GM12878 (cell line): Measurements from ENCODE around the gene RBMS3. TPM values are rescaled to one million over a fixed set of nuclear protein-coding genes. Genes with fewer than 3 reads are reported as not detected.

Experiments
- ATAC-seq: fragments of 200-7000 bp; cut with Tn5 transposase; 3 replicates; pipeline ENCODE4 v1.9.1; 2020; ENCODE audit warnings: mild to moderate bottlenecking, moderate library complexity
- BruUV-seq: library from RNA; stranded (reverse); fragments of 400-500 nt; replicated peaks from 2 replicates; lab custom pipeline; 2021; lab: Mats Ljungman, UMichigan
- CTCF ChIA-PET: fragments of 300-600 bp; sonication (Branson Sonifier 250); formaldehyde crosslinking; extraction: SDS; loops from one replicate; lab custom pipeline; 2021; ENCODE audit warnings: inconsistent platforms; lab: Yijun Ruan, JAX
- POLR2A ChIA-PET: fragments of 350-600 bp; formaldehyde crosslinking; extraction: SDS; loops from one replicate; lab custom pipeline; 2021; ENCODE audit warnings: inconsistent platforms; lab: Charles Lee
- RAD21 ChIA-PET: fragments of 300-600 bp; sonication (Branson Sonifier 250); formaldehyde crosslinking; loops from one replicate; lab custom pipeline; 2023; ENCODE audit warnings: antibody characterized with exemption; ENCODE audit not compliant: unreplicated experiment; lab: Charles Lee
- SMC1A ChIA-PET: fragments of 300-600 bp; sonication (Branson Sonifier 250); formaldehyde crosslinking; loops from one replicate; lab custom pipeline; 2023; ENCODE audit not compliant: unreplicated experiment, uncharacterized antibody; lab: Charles Lee
- DNase-seq: peaks from one replicate; pipeline ENCODE4 v3.0.0-alpha.2; 2011; ENCODE audit warnings: low read depth, low spot score
- FAIRE-seq: peaks from 3 replicates; lab custom pipeline; 2011; peaks lifted over from hg19 to GRCh38; lab: Jason Lieb, UNC
- H2AFZ ChIP-seq: 2 replicates; pipeline ENCODE4 v1.6.0; 2011; ENCODE audit warnings: low read depth, low read length, control low read depth; ENCODE audit not compliant: control insufficient read depth
- H3K27ac ChIP-seq: 2 replicates; pipeline ENCODE4 v1.5.1; 2011; ENCODE audit warnings: control low read depth; ENCODE audit not compliant: control insufficient read depth, insufficient read depth
- H3K27me3 ChIP-seq, 2 experiments: replicated peaks in 1 of 2; 2 replicates each; pipeline versions ENCODE4 v1.6.0 to v1.6.1; 2011; ENCODE audit warnings: low read length in 1 of 2; ENCODE audit not compliant: control insufficient read depth in 2 of 2, insufficient read depth in 2 of 2
- H3K36me3 ChIP-seq, 2 experiments: 2 replicates each; pipeline ENCODE4 v1.5.1; 2011; ENCODE audit warnings: low read length in 1 of 2; ENCODE audit not compliant: control insufficient read depth in 2 of 2, insufficient read depth in 2 of 2
- H3K4me1 ChIP-seq: 2 replicates; pipeline ENCODE4 v1.6.1; 2011; ENCODE audit warnings: mild to moderate bottlenecking, low read length, moderate library complexity, mixed read lengths; ENCODE audit not compliant: control insufficient read depth, insufficient read depth
- H3K4me2 ChIP-seq: 2 replicates; pipeline ENCODE4 v1.6.0; 2011; ENCODE audit warnings: control low read depth; ENCODE audit not compliant: control insufficient read depth, insufficient read depth
- H3K4me3 ChIP-seq: fragments of 200-600 bp; sonication (generic); 2 replicates; pipeline ENCODE4 v1.5.1; 2016
- H3K79me2 ChIP-seq: 2 replicates; pipeline ENCODE4 v1.6.0; 2011; ENCODE audit warnings: low read length; ENCODE audit not compliant: control insufficient read depth, insufficient read depth
- H3K9ac ChIP-seq: 2 replicates; pipeline ENCODE4 v1.8.0; 2011; ENCODE audit warnings: low read length, control low read depth, mixed read lengths; ENCODE audit not compliant: control insufficient read depth, insufficient read depth
- H3K9me3 ChIP-seq: replicated peaks from 3 replicates; pipeline ENCODE4 v1.5.1; 2011; ENCODE audit warnings: mild to moderate bottlenecking, low read length; ENCODE audit not compliant: control insufficient read depth, insufficient read depth
- H4K20me1 ChIP-seq: 2 replicates; pipeline ENCODE4 v1.6.0; 2011; ENCODE audit not compliant: control insufficient read depth, insufficient read depth
- ATF3 ChIP-seq: IDR thresholded peaks from 2 replicates; pipeline ENCODE4 v1.6.1; 2011; ENCODE audit warnings: low read depth, mild to moderate bottlenecking, low read length, moderate library complexity, borderline replicate concordance; ENCODE audit errors: extremely low read depth
- GATAD2B ChIP-seq: fragments of 450-650 bp; conservative IDR thresholded peaks from 2 replicates; pipeline ENCODE4 v1.6.1; 2017; ENCODE audit warnings: low read depth, mild to moderate bottlenecking, moderate library complexity
- KAT2A ChIP-seq: conservative IDR thresholded peaks from 2 replicates; pipeline ENCODE4 v1.6.1; 2011; ENCODE audit warnings: low read depth, low read length; ENCODE audit not compliant: control insufficient read depth
- NKRF ChIP-seq: fragments of 450-650 bp; conservative IDR thresholded peaks from 2 replicates; pipeline ENCODE4 v1.6.1; 2017; ENCODE audit warnings: mild to moderate bottlenecking, moderate library complexity
- PAX5 ChIP-seq: IDR thresholded peaks from 2 replicates; pipeline ENCODE4 v1.6.1; 2011; ENCODE audit warnings: low read depth, low read length, borderline replicate concordance
- PBX3 ChIP-seq: IDR thresholded peaks from 2 replicates; pipeline ENCODE4 v1.6.1; 2011; ENCODE audit warnings: mild to moderate bottlenecking, low read depth, low read length, moderate library complexity; ENCODE audit not compliant: insufficient replicate concordance
- SIX5 ChIP-seq: IDR thresholded peaks from 2 replicates; pipeline ENCODE4 v1.6.1; 2011; ENCODE audit warnings: mild to moderate bottlenecking, low read depth, low read length, moderate library complexity; ENCODE audit not compliant: severe bottlenecking
- SMAD5 ChIP-seq: IDR thresholded peaks from 2 replicates; pipeline ENCODE4 v1.6.1; 2016; ENCODE audit warnings: antibody characterized with exemption, low read depth
- SUZ12 ChIP-seq: fragments of 200-600 bp; sonication (generic); IDR thresholded peaks from one replicate; pipeline ENCODE4 v1.6.1; 2018; ENCODE audit warnings: antibody characterized with exemption, mild to moderate bottlenecking; ENCODE audit not compliant: unreplicated experiment
- WRNIP1 ChIP-seq: IDR thresholded peaks from 2 replicates; pipeline ENCODE4 v1.6.1; 2011; ENCODE audit warnings: low read depth, low read length, improper control_type of control experiment, borderline replicate concordance
- ZBTB4 ChIP-seq: fragments of 450-650 bp; formaldehyde crosslinking; IDR thresholded peaks from 2 replicates; pipeline ENCODE4 v1.4.0; 2022; ENCODE audit warnings: mild to moderate bottlenecking, moderate library complexity
- ZNF217 ChIP-seq: fragments of 450-650 bp; IDR thresholded peaks from 2 replicates; pipeline ENCODE4 v1.6.1; 2017; ENCODE audit warnings: antibody characterized with exemption, mild to moderate bottlenecking
- ZNF384 ChIP-seq: IDR thresholded peaks from 2 replicates; pipeline ENCODE4 v1.6.1; 2012; ENCODE audit warnings: low read depth, mild to moderate bottlenecking, low read length, improper control_type of control experiment, borderline replicate concordance
- in situ Hi-C: fragments of 300-500 bp; cut with MboI; formaldehyde crosslinking; loops from 9 replicates; pipeline ENCODE4 v1.14.3; 2018; ENCODE audit warnings: mixed read lengths
- intact Hi-C: fragments of 100-400 bp; cut with micrococcal nuclease; formaldehyde crosslinking; loops from one replicate; pipeline ENCODE4 v1.14.2; 2022; ENCODE audit not compliant: unreplicated experiment
- polyA plus RNA-seq, 11 experiments: library from polyadenylated mRNA; depleted of rRNA in 4 of 11; unstranded in 6 of 11; stranded (reverse) in 5 of 11; fragments of >200 nt; fragmentation: Nextera tagmentation in 4 of 11; fragmentation: Illumina TruSeq in 1 of 11; extraction: Ambion mirVana in 4 of 11; extraction: Trizol in 1 of 11; gene quantifications; 1 replicate in 1 of 11; 2 replicates in 10 of 11; pipeline versions ENCODE4 v1.2.1 to v1.2.3, GENCODE V29; 2011 to 2016; ENCODE audit warnings: inconsistent platforms in 2 of 11, missing spikeins in 2 of 11, low read depth in 1 of 11
- total RNA-seq, 4 experiments: library from RNA; depleted of rRNA in 3 of 4; stranded (reverse); fragments of >200 nt in 3 of 4; fragmentation: Illumina TruSeq in 1 of 4; extraction: Trizol in 1 of 4; gene quantifications; 2 replicates each; pipeline versions ENCODE4 v1.2.1 to v1.2.3, GENCODE V29; 2013 to 2021
- TF ChIP-seq, protein P1 (sequence below): IDR thresholded peaks from 2 replicates; pipeline ENCODE4 v1.6.1; 2012; ENCODE audit warnings: low read depth, low read length, improper control_type of control experiment
- TF ChIP-seq, protein P2 (sequence below): fragments of 450-650 bp; IDR thresholded peaks from 2 replicates; pipeline ENCODE4 v1.6.1; 2016; ENCODE audit warnings: mild to moderate bottlenecking

The RBMS3 gene
- total and polyA plus RNA-seq, 10 of the 15 experiments (the other 5 are each of a cell fraction or from before 2014, with no cell fraction given) = 0.79 to 4.7 (median 3.1) TPM

DNA sequence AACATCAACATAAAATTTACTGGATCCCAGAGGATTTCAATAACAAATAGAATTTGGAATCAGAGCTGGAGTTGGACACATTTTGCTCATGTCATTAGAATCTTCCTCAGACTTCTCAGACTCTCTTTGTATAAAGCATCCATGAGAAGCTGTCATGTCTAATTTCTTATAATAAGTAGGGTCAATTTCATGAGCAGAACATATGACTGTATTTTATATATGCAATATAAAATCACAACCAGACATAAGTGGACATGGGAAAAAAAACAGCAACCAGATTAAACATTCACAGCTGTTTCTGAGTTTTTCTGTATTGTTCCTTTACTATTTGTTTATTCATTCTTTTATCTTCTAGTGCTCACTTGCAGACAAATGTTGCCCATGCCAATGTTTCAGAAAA is 325.5 kb downstream of the RBMS3 start:
- no TSS peak for BruUV-seq
- intact Hi-C loops (no loop called here), in situ Hi-C loops (no loop called here)
- H3K9me3 ChIP-seq = no peaks in the 10 kb centered on the region
- H3K4me1 ChIP-seq = no peaks in the 10 kb centered on the region
- H3K27ac ChIP-seq = no peak overlapping the region
- no peak for ATAC-seq
- no peak overlapping the region for H3K4me3 ChIP-seq
- no peaks in the 10 kb centered on the region for H3K27me3 ChIP-seq
- H4K20me1 ChIP-seq = no peaks in the 10 kb centered on the region
- no peak for FAIRE-seq
- no peaks in the 10 kb centered on the region for H3K36me3 ChIP-seq
- POLR2A ChIA-PET = no interaction called here
- no peaks in the 10 kb centered on the region for H3K79me2 ChIP-seq
- no peak overlapping the region for H3K4me2 ChIP-seq
- SMC1A ChIA-PET = no interaction called here
- H2AFZ ChIP-seq = no peak overlapping the region
- RAD21 ChIA-PET = no interaction called here
- no peak for DNase-seq
- CTCF ChIA-PET = interaction anchor here (0.6 kb wide), 1 partner anchor 593 kb away, joined by 3 read pairs; no protein-coding TSS in a partner anchor
- H3K9ac ChIP-seq = no peak overlapping the region
- TF ChIP-seq GATAD2B (no peak), WRNIP1 (no peak), NKRF (no peak), SMAD5 (no peak), ATF3 (no peak), SIX5 (no peak), SUZ12 (no peak), ZNF217 (no peak), ZBTB4 (CRISPR knock-in tag) (no peak), ZNF384 (no peak), PBX3 (no peak), PAX5 (no peak), KAT2A (no peak)
- TF ChIP-seq, protein P1, sequence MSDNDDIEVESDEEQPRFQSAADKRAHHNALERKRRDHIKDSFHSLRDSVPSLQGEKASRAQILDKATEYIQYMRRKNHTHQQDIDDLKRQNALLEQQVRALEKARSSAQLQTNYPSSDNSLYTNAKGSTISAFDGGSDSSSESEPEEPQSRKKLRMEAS = no peak
- TF ChIP-seq, protein P2, sequence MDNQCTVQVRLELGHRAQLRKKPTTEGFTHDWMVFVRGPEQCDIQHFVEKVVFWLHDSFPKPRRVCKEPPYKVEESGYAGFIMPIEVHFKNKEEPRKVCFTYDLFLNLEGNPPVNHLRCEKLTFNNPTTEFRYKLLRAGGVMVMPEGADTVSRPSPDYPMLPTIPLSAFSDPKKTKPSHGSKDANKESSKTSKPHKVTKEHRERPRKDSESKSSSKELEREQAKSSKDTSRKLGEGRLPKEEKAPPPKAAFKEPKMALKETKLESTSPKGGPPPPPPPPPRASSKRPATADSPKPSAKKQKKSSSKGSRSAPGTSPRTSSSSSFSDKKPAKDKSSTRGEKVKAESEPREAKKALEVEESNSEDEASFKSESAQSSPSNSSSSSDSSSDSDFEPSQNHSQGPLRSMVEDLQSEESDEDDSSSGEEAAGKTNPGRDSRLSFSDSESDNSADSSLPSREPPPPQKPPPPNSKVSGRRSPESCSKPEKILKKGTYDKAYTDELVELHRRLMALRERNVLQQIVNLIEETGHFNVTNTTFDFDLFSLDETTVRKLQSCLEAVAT = no peak
